Measurements from ENCODE around the gene CRB2.

DNA sequence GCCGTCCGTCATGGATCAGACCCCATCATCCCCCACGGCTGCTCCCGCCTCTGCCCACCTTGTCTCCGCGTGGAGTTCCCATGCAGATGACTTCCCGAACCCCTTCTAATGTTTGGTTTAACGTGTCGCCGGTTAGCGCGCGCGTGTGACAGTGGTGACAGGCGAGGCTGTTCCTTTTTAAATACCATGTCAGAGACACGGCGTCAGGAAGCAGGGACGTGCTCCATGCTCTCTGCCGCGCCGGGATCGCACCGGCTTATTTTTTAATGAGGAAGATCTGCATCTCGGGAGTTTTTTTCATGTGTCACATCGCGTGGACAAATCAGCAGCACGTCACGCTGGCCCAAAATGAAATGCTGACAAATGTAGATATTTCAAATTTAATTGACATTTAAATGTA, 35.9 kb downstream of the CRB2 start:
- TF ChIP-seq CTCF (IDR thresholded peaks at IDR 0.05) = no peak
- no peak for TF ChIP-seq POLR2A (IDR thresholded peaks at IDR 0.05)

Measured in adrenal gland (tissue), 5 donors.